Activated T-helper 1 cell treated with anti-CD3 and anti-CD28 coated beads, Interleukin-2, amount 50 U/mL, for 16 hours (primary cell): ENCODE results near the gene SEPHS1.
A peak's percentile ranks its signal among the peaks of the same experiment; 100 is the strongest.
"Not testable (repeated sequence)": the region's sequence is repeated elsewhere in the genome, so short reads cannot be mapped to it uniquely, and the experiment has no call there.

Experiments
- DNase-seq, 2 donors: peaks; one replicate each; pipeline ENCODE4 v3.0.0-alpha.2; 2020; ENCODE audit warnings: low read depth in 1 of 2, low spot score in 1 of 2

Gene SEPHS1

DNA sequence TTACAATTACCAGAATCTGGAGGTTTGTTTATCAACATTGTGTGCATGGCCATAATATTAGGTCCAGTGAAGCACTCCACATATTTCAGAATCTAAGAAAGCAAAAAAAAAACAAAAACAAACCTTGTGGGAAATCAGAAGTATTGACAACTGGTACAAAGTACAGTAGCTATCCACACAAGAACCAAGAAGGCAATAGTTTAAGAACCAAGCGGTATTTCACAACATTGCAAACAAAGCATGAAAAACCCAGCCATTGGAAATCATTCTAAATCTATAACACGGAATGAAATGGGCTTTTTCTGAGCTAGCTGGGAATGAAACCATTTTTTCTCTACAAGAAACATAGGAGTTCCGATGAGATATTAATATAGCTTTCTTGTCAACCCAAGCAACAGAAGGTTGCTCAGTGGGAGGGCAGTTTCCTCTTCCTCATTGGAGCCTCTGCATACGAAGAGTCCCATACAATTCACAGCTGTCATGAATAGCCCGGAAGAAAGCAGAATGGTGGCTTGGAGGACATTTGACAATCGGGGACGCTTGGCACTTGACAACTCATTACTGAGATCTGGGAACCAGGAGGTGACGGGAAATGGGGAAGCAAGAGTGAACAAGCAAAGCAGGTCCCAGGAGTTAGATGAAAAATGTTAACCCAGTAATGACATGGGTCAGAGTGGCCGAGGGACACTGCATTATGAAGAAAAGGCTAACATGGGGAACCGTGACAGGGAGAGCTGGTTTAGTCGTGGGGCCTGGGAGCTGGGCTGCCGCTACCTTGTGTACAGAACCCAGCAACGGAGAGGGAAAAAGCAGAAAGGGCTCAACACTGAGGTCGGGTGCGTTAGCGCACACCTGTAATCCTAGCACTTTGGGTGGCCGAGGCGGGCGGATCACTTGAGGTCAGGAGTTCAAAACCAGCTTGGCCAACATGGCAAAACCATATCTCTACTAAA is 56.0 kb downstream of the SEPHS1 start:
- DNase-seq: no peak

GRCh38 chr10:13291061-13291460 is 57.0 kb downstream of the SEPHS1 start:
- no peak for DNase-seq

- no peak for DNase-seq
Observed at GRCh38 chr10:13284050-13284449, 64.0 kb downstream of the SEPHS1 start.

DNA sequence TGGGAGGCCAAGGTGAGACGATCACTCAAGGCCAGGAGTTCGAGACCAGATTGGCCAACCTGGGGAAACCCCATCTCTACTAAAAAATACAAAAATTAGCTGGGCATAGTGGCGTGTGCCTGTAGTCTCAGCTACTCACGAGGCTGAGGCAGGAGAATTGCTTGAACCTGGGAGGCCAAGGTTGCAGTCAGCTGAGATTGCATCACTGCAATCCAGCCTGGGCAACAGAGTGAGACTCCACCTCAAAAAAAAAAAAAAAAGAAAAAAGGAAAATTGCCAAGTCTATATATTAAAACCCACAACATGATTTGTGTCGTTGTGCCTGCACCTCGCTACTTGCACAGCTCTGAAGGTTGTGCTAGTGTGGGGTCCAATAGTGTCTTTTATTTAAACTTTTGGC is 65.7 kb downstream of the SEPHS1 start:
- not testable (repeated sequence) for DNase-seq

DNA sequence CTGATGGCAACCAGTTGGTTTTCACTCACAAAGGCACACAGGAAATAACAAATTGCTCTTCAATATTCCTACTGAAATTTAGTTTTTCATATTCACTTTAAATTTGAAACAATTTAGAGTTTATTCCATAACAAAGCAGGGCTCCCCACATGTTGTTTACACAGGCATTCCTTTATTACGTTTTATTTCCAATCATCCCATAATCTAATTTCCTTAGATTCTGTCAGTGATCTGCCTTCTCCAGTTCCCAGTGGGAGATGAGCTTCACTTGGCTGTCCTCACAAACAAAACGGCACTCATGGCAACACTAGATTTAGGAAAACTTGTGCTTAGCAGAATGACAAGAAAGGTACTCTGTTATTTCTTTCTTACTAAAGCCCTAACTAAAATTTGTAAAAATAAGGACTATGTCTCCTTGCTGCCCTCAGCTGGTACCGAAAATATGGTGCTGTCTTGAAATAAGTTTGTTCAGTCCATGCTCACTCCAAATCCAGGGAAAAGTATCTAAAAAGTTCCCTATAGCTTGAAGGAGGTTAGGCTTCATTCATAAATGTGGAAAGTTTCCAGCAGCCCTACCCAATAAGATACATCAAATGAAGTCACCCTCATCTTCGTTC is 71.2 kb downstream of the SEPHS1 start:
- no peak for DNase-seq

DNA sequence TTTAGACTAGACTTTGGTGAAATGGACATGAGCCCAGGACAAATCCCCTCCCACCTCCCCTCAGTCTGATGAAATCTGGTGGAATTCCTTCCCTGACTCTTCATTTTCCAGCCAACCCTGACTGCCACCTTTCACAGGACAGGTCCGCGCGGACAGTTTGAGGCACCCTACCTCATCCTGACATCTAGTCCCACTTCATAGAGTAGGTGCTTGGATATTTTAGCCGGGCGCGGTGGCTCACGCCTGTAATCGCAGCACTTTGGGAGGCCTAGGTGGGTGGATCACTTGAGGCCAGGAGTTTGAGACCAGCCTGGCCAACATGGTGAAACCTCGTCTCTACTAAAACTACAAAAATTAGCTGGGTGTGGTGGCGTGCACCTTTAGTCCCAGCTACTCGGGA is 71.9 kb downstream of the SEPHS1 start:
- DNase-seq: not testable (repeated sequence)

DNA sequence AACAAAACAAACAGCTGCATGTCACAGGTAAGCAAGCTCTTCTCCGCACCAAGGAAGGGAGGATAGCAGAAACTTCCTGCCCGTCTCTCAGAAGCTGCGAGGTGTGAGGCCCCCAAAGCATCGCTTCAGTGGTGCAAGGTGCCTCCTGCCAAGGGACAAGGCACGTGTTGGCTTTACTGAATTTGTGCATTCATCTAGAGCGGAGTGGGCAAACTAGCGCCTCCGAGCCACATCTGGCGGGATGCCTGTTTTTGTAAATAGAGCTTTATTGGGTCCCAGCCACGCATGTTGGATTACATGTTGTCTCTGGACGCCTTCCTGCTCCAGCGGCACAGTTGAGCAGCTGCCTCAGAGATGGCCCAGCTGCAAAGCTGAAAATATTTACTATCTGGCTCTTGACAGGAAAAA is 75.9 kb downstream of the SEPHS1 start:
- DNase-seq: no peak

DNA sequence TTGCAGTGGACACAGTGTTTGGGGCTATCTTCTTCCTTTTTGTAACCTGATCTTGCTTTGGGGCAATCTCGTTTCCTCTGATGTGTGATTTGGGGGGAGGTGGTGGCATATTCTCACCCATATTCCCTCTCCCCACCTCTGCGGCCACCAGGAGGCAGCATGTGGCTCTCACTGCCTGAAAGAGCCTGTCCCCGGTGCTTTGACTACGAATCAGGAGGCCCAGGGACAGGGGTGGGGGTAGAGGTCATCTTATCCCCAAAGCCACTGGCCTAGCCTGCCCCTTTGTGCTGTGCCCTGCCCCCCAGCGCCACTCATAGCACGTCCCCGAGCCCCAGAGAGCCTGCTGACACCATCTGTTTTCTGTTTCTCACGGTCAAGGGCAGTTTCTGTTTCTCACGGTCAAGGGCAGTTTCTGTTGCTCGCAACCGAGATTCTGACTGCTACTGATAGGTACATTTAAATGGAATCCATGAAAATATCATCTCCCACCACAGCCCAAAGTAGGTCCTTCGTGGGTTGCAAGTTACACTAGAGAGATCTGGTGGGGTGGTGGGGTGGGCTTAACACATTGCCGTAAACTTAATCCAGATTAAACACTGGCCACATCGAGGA is 76.4 kb downstream of the SEPHS1 start:
- peak; percentile 10 to 29 for DNase-seq

- no peak for DNase-seq
Observed at GRCh38 chr10:13270877-13271551, 77.1 kb downstream of the SEPHS1 start.

DNA sequence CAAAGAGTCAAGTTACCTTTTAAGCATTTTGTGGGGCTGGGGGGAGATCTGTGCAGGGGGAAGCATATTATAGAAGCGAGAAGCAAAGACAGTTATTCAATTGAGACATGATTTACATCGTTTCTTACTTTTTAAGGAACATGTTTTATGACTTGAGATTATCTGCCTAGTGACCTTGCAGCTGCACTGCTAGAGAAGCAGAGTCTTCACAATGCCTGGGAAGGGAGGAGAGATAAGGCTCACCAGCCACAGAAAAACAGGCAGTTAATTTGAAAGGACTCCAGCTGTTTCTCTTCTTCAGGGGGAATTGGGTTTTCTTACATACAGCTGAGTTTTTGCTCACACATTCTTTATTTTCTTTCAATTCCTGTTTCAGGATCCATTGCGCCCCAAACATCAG is 79.3 kb downstream of the SEPHS1 start:
- DNase-seq: no peak

GRCh38 chr10:13268310-13268709 is 79.8 kb downstream of the SEPHS1 start:
- DNase-seq: no peak
